GM10266 (cell line): ENCODE measurements around the gene PAN3.

Experiments used
- DNase-seq: peaks from one replicate; pipeline ENCODE4 v3.0.0; 2012; ENCODE audit errors: extremely low spot score
- TF ChIP-seq, protein P1 (sequence below): IDR thresholded peaks from 2 replicates; pipeline ENCODE4 v1.5.1; 2012; ENCODE audit warnings: mild to moderate bottlenecking, low read depth; ENCODE audit not compliant: control insufficient read depth, insufficient read depth; ENCODE audit errors: missing control alignments

PAN3 gene

DNA sequence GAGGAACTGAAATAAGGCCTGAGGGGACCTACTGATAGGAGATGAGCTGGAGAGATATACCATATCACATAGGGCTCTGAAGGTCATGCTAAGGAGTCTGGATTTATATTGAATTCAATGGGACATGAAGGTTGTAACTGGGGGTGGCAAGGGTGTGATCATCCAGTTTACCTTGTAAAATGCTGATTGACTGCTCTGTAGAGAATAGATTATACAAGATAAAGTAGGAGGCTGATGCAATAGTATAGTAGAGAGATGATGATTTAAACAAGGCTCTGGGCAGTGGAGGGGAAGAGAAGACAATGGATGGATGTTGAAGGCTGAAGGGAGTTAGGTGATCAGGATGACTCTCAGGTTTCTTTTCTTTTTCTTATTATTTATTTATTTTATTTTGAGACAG is 18.0 kb upstream of the PAN3 start:
- TF ChIP-seq, protein P1, sequence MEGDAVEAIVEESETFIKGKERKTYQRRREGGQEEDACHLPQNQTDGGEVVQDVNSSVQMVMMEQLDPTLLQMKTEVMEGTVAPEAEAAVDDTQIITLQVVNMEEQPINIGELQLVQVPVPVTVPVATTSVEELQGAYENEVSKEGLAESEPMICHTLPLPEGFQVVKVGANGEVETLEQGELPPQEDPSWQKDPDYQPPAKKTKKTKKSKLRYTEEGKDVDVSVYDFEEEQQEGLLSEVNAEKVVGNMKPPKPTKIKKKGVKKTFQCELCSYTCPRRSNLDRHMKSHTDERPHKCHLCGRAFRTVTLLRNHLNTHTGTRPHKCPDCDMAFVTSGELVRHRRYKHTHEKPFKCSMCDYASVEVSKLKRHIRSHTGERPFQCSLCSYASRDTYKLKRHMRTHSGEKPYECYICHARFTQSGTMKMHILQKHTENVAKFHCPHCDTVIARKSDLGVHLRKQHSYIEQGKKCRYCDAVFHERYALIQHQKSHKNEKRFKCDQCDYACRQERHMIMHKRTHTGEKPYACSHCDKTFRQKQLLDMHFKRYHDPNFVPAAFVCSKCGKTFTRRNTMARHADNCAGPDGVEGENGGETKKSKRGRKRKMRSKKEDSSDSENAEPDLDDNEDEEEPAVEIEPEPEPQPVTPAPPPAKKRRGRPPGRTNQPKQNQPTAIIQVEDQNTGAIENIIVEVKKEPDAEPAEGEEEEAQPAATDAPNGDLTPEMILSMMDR = no peak
- no peak for DNase-seq

DNA sequence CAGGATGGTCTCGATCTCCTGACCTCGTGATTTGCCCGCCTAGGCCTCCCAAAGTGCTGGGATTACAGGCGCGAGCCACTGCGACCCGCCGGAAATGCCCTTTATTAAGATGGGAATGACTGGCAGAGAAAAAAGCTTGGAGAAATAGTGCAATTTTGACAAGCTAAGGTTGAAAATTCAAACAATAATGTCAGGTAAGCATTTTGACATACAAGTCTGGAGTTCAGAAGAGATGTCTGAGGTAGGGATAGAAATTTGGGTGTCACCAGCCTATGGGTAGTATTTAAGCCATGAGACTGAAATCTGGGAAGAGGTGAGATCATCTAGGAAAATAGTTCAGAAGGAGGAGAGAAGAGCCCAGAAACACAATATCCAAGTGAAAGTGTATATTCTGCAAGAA is 17.1 kb upstream of the PAN3 start:
- DNase-seq = no peak
- TF ChIP-seq, protein P1 = no peak

DNA sequence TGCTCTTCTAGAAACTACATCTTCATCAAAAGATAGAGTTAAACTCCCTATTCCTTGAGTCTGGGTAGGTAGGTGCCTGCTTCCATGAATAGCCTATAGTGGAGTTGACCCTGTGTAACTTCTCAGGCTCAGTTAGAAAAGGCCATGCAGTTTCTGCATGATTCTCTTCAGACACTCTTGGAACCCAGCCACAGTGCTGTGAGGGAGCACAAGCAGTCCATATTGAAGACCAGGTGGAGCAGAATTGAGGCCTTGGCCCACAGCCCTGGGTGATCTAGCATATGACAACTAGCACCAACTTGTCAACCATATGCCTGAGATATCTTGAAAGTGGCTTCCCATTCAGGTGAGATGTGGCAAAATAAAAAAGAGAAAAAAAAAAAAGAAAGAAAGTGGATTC is 10.3 kb upstream of the PAN3 start:
- DNase-seq = no peak
- TF ChIP-seq, protein P1 = no peak

DNA sequence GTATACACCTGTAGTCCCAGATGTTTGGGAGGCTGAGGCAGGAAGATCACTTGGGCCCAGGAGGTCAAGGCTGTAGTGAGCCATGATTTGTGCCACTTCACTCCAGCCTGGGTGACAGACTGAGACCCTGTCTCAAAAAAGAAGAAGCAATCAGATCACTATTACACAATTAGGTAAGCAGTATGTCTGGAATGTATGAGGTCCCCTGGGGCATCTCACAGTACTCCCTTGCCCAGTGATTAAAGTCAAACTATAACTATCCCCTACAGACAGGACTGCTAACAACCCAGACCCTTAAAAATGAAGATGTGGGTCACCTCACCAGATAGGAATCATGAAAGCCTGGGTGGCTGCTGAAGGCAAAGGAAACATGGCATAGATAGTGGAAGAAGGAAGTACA is 9.4 kb upstream of the PAN3 start:
- no peak for DNase-seq
- TF ChIP-seq, protein P1 = no peak

DNA sequence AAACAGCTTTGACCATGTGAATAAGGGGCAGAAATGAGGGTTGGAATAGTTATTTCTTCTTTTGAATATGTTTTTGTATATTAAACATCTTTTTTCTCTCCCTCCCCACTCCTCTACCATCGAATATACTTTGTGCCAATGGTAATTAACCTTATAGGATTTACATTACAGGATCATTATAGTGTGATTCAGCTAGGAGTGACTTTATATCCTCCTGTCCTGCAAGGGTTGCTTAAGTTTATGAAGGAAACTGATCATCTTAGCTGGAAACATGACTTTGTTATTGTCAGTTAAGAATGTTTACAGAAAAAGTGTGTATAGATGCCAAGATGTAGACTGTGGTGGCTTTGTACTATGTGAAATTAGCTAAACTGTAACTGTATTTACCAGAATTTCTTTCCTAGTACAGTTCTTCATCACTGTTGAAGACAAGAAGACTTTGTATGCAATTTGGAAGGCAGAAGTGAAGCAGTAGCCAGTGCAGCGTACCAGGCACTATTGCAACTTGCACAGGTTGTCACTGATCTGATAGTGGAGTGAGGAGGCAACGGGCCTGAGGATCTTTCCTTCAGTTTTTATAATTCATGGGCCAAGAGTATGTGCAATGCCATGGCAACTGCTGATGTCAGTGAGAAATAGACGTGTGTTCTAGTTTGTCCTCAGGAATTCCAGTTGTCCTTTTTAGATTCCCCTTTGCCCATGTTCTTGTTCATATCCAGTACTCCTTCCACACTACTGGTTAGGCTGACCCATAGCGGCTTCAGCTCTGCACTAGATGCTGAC is 8.2 kb upstream of the PAN3 start:
- no peak for DNase-seq
- TF ChIP-seq, protein P1 = no peak

DNA sequence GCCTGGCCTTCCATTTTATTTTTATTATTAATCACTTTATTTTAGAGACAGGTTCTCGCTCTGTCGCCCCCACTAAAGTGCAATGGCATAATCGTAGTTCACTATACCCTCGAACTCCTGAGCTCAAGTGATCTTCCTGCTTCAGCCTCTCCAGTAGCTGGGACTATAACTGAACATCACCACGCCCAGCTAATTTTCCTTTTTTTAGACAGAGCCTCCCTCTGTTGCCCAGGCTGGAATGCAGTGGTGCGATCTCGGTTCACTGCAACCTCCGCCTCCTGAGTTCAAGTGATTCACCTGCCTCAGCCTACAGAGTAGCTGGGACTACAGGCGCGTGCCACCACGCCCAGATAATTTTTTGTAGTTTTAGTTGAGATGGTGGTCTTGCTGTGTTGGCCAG is 6.7 kb upstream of the PAN3 start:
- no peak for DNase-seq
- TF ChIP-seq, protein P1 = no peak

DNA sequence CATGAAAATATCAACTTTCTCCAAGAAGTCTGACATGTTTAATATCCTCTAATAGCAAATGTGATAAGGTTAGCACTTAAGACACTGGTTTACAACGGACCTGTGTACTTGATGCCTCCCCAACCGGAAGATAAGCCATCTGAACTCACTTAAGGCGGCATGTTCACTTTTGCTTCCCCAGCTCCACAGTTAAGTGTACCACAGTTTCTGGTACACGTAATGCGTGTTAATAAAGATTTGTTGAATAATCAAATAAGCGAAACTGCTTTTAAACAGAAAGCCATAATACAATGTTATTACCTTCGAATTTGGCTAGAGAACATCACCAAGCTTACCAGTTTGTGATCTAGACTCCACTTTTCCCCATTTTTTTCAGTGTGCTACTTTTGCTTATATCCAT is 1.4 kb upstream of the PAN3 start:
- peak; percentile 49 for DNase-seq
- TF ChIP-seq, protein P1 = no peak
